Neuron (in vitro differentiated cells): ENCODE results near the gene MROH7.

Experiments
- H2AFZ ChIP-seq: one replicate; pipeline ENCODE4 v1.6.1; 2013; ENCODE audit warnings: low read depth, mild to moderate bottlenecking, inconsistent platforms, low read length, moderate library complexity
- H3K27me3 ChIP-seq: one replicate; pipeline ENCODE4 v1.6.1; 2013; ENCODE audit warnings: low read length; ENCODE audit not compliant: insufficient read depth
- H3K36me3 ChIP-seq: one replicate; pipeline ENCODE4 v1.6.1; 2013; ENCODE audit warnings: low read length; ENCODE audit not compliant: insufficient read depth
- H3K4me1 ChIP-seq: one replicate; pipeline ENCODE4 v1.6.1; 2013; ENCODE audit warnings: low read length; ENCODE audit not compliant: insufficient read depth
- H3K4me3 ChIP-seq: 2 replicates; pipeline ENCODE4 v1.5.1; 2013; ENCODE audit warnings: mild to moderate bottlenecking, low read length, moderate library complexity
- H3K9me3 ChIP-seq: one replicate; pipeline ENCODE4 v1.6.1; 2013; ENCODE audit warnings: low read length

The MROH7 gene

GRCh38 chr1:54716299-54717047 lies 74.9 kb downstream of the MROH7 start:
- H3K36me3 ChIP-seq, result peaks cover 37% of the 10 kb centered on the region
- no peaks in the 10 kb centered on the region for H3K9me3 ChIP-seq
- H3K4me1 ChIP-seq, result peaks cover 14% of the 10 kb centered on the region
- H3K4me3 ChIP-seq, result peak overlapping the region; percentile 90
- H2AFZ ChIP-seq, result peak overlapping the region; percentile 97
- peaks cover 10% of the 10 kb centered on the region for H3K27me3 ChIP-seq

GRCh38 chr1:54721719-54722118 lies 80.1 kb downstream of the MROH7 start:
- Histone ChIP-seq H2AFZ (no peak overlapping the region), H3K36me3 (peaks cover 82% of the 10 kb centered on the region)

GRCh38 chr1:54723985-54724384 lies 82.4 kb downstream of the MROH7 start:
- H3K4me1 ChIP-seq, result no peaks in the 10 kb centered on the region
- H3K4me3 ChIP-seq, result no peak overlapping the region
- H2AFZ ChIP-seq, result no peak overlapping the region
- no peaks in the 10 kb centered on the region for H3K27me3 ChIP-seq
- peaks cover 86% of the 10 kb centered on the region for H3K36me3 ChIP-seq
- peaks cover 4% of the 10 kb centered on the region for H3K9me3 ChIP-seq

More at GRCh38 chr1:54721719-54722118, 80.1 kb downstream of the MROH7 start:
- Histone ChIP-seq H3K27me3 (no peaks in the 10 kb centered on the region), H3K9me3 (peaks cover 4% of the 10 kb centered on the region), H3K4me1 (peaks cover 3% of the 10 kb centered on the region), H3K4me3 (no peak overlapping the region)

GRCh38 chr1:54724771-54725170 lies 83.2 kb downstream of the MROH7 start:
- H3K4me1 ChIP-seq, result no peaks in the 10 kb centered on the region
- H3K9me3 ChIP-seq, result peaks cover 4% of the 10 kb centered on the region
- H3K27me3 ChIP-seq, result no peaks in the 10 kb centered on the region
- peaks cover 83% of the 10 kb centered on the region for H3K36me3 ChIP-seq
- H2AFZ ChIP-seq, result no peak overlapping the region
- H3K4me3 ChIP-seq, result no peak overlapping the region

GRCh38 chr1:54728027-54728426 lies 86.4 kb downstream of the MROH7 start:
- Histone ChIP-seq H3K36me3 (peaks cover 75% of the 10 kb centered on the region), H3K4me1 (no peaks in the 10 kb centered on the region), H3K27me3 (no peaks in the 10 kb centered on the region), H3K9me3 (peaks cover 4% of the 10 kb centered on the region), H3K4me3 (no peak overlapping the region), H2AFZ (no peak overlapping the region)

GRCh38 chr1:54736685-54737084 lies 95.1 kb downstream of the MROH7 start:
- no peaks in the 10 kb centered on the region for H3K4me1 ChIP-seq
- no peak overlapping the region for H2AFZ ChIP-seq
- no peaks in the 10 kb centered on the region for H3K27me3 ChIP-seq
- H3K9me3 ChIP-seq, result no peaks in the 10 kb centered on the region
- no peak overlapping the region for H3K4me3 ChIP-seq
- peaks cover 70% of the 10 kb centered on the region for H3K36me3 ChIP-seq

GRCh38 chr1:54738244-54738643 lies 96.7 kb downstream of the MROH7 start:
- Histone ChIP-seq H3K4me1 (no peaks in the 10 kb centered on the region), H3K9me3 (no peaks in the 10 kb centered on the region), H3K36me3 (peaks cover 70% of the 10 kb centered on the region), H2AFZ (no peak overlapping the region), H3K27me3 (no peaks in the 10 kb centered on the region), H3K4me3 (no peak overlapping the region)

GRCh38 chr1:54741531-54741930 lies 99.9 kb downstream of the MROH7 start:
- Histone ChIP-seq H3K9me3 (no peaks in the 10 kb centered on the region), H3K4me3 (no peak overlapping the region), H3K27me3 (no peaks in the 10 kb centered on the region), H3K4me1 (no peaks in the 10 kb centered on the region), H3K36me3 (peaks cover 57% of the 10 kb centered on the region), H2AFZ (no peak overlapping the region)

GRCh38 chr1:54742282-54742681 lies 100.7 kb downstream of the MROH7 start:
- H2AFZ ChIP-seq, result no peak overlapping the region
- no peaks in the 10 kb centered on the region for H3K27me3 ChIP-seq
- no peaks in the 10 kb centered on the region for H3K9me3 ChIP-seq
- no peaks in the 10 kb centered on the region for H3K4me1 ChIP-seq
- H3K4me3 ChIP-seq, result no peak overlapping the region
- peaks cover 49% of the 10 kb centered on the region for H3K36me3 ChIP-seq

- H3K4me1 ChIP-seq, result no peaks in the 10 kb centered on the region
- H2AFZ ChIP-seq, result no peak overlapping the region
- peaks cover 5% of the 10 kb centered on the region for H3K27me3 ChIP-seq
- H3K36me3 ChIP-seq, result peaks cover 38% of the 10 kb centered on the region
- H3K4me3 ChIP-seq, result no peak overlapping the region
- no peaks in the 10 kb centered on the region for H3K9me3 ChIP-seq
Measured at GRCh38 chr1:54743416-54744226, 102.0 kb downstream of the MROH7 start.

GRCh38 chr1:54744696-54745095 lies 103.1 kb downstream of the MROH7 start:
- Histone ChIP-seq H3K9me3 (no peaks in the 10 kb centered on the region), H3K27me3 (peaks cover 5% of the 10 kb centered on the region), H2AFZ (no peak overlapping the region), H3K36me3 (peaks cover 32% of the 10 kb centered on the region), H3K4me1 (no peaks in the 10 kb centered on the region), H3K4me3 (no peak overlapping the region)

GRCh38 chr1:54745274-54745673 lies 103.7 kb downstream of the MROH7 start:
- Histone ChIP-seq H3K36me3 (peaks cover 26% of the 10 kb centered on the region), H3K4me3 (no peak overlapping the region), H3K9me3 (no peaks in the 10 kb centered on the region), H3K27me3 (peaks cover 5% of the 10 kb centered on the region), H3K4me1 (no peaks in the 10 kb centered on the region), H2AFZ (no peak overlapping the region)

- no peak overlapping the region for H3K4me3 ChIP-seq
- no peaks in the 10 kb centered on the region for H3K9me3 ChIP-seq
- no peaks in the 10 kb centered on the region for H3K4me1 ChIP-seq
- no peak overlapping the region for H2AFZ ChIP-seq
- peaks cover 5% of the 10 kb centered on the region for H3K27me3 ChIP-seq
- peaks cover 20% of the 10 kb centered on the region for H3K36me3 ChIP-seq
Measured at GRCh38 chr1:54745864-54746263, 104.3 kb downstream of the MROH7 start.
